GM08714 (cell line): ENCODE results near the gene RPTOR.

Experiments used
- H3K4me3 ChIP-seq: fragments of 200-500 bp; sonication (Bioruptor generic); 2 replicates; pipeline ENCODE4 v1.5.1; 2014; ENCODE audit warnings: mild to moderate bottlenecking, low read length, inconsistent platforms
- ZNF274 ChIP-seq: IDR thresholded peaks from 2 replicates; pipeline ENCODE4 v1.6.1; 2012; ENCODE audit warnings: mild to moderate bottlenecking, low read depth, low read length

The RPTOR gene

DNA sequence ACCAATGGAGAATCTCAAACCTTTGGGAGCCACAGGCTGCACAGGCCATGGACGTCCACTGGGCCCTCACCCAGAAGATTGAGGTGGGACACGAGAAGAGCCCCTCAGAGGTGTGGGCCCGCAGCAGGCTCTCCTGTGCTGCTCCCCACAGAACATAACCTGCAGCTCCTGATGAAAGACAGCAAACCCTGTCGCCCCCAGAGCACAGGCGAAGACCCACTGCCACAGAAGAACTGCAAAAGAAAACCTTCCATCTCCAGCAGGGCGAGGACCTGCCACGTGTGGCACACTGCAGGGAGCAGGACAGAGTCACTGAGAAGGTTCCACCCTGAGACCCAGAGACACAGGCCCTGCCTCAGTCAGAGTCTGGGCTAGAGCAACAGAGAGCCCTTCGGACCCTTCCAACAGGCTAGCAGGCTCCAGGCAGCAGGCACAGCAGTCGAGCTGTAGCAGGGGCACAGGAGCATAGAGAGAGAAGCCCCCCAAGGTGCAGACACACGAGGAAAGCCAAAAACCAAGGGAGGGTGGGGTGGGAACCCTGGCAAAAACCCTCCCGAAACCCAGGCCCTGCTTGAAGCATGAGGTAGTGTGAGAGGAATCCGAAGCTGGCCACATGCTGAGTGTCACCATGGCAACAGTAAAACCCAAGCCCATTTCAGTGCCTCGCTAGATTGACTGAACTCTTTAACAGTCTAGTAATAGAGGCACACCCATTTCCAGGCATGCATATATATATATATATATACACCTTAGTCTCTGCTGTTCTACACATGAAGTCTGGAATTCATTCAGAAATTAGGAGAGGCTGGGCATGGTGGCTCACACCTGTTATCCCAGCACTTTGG is 387.0 kb downstream of the RPTOR start:
- no peak for TF ChIP-seq ZNF274
- H3K4me3 ChIP-seq, result no peak overlapping the region

GRCh38 chr17:80935526-80935925 is 390.9 kb downstream of the RPTOR start:
- no peak for TF ChIP-seq ZNF274
- H3K4me3 ChIP-seq, result no peak overlapping the region

GRCh38 chr17:80936218-80936617 is 391.6 kb downstream of the RPTOR start:
- no peak for TF ChIP-seq ZNF274
- no peak overlapping the region for H3K4me3 ChIP-seq

- TF ChIP-seq ZNF274, result no peak
- no peak overlapping the region for H3K4me3 ChIP-seq
Measured at GRCh38 chr17:80936723-80937122, 392.1 kb downstream of the RPTOR start.

DNA sequence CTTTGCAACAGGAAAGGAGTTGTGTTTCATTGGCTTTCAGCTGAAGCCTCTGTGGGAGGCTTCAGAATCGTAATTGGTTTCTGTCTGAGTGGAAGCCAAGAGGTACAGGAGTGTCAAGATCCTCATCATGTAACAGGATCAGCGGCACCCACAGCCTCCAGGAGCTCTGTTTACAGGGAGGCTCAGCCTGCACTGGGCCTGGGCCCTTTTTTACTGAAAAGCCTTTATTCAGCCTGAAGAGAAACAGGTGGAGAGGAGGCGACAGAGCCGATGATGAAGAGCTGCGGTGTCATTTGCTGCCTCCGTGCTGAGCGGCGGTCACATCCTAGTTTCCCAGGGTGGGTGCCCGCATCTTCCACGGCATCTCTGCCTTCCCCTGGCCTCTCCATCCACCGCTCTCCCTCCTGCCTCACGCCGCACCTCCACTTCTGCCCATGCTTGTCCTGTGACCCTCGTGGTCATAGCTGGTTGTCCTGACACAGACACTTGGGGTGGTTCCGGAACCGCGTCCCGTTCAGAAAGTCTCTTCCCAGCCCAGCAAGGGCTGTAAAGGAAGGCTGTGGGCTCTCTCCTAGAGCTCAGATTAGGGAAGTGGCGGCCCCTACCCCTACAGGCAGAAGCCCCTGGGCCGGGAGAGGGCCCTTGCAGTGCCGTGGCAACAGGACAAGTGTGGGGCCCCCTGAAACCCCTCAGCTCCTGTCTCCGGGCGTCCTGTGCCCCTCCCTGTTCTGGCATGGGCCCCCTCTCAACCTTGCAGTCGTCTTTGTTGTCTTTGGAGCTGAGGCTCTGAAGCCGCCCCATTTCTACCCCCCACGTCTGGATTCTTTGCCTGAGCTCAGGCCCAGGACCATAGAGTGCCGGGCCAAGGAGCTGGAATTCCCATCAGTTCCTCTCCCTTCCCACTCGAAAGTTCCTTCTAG is 393.1 kb downstream of the RPTOR start:
- H3K4me3 ChIP-seq, result no peak overlapping the region
- TF ChIP-seq ZNF274, result no peak

GRCh38 chr17:80938556-80938955 is 393.9 kb downstream of the RPTOR start:
- TF ChIP-seq ZNF274, result no peak
- H3K4me3 ChIP-seq, result no peak overlapping the region

- H3K4me3 ChIP-seq, result no peak overlapping the region
- TF ChIP-seq ZNF274, result no peak
Measured at GRCh38 chr17:80939151-80940145, 394.8 kb downstream of the RPTOR start.

GRCh38 chr17:80940171-80941123 is 395.8 kb downstream of the RPTOR start:
- no peak overlapping the region for H3K4me3 ChIP-seq
- TF ChIP-seq ZNF274, result no peak

DNA sequence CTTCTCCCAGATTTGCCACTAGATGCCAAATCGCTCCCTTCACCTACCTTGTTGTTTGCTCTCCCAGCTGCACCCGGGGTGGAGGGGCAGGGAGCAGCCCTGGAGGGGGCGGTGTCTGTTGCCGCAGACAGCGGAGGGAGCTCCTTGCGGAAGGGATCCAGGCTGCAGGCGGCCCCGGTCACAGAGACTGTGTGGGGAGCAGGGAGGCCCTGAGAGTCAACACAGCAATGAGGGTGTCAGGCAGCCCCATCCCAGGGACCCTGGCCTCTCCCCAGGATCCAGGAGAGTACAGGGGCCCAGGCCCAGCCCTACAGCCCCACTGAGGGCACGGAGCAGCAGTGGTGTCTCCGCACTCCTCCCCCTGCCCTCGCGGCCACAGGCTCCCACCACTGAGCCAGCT is 396.5 kb downstream of the RPTOR start:
- no peak for TF ChIP-seq ZNF274
- no peak overlapping the region for H3K4me3 ChIP-seq

- no peak overlapping the region for H3K4me3 ChIP-seq
- no peak for TF ChIP-seq ZNF274
Measured at GRCh38 chr17:80941743-80942422, 397.2 kb downstream of the RPTOR start.

DNA sequence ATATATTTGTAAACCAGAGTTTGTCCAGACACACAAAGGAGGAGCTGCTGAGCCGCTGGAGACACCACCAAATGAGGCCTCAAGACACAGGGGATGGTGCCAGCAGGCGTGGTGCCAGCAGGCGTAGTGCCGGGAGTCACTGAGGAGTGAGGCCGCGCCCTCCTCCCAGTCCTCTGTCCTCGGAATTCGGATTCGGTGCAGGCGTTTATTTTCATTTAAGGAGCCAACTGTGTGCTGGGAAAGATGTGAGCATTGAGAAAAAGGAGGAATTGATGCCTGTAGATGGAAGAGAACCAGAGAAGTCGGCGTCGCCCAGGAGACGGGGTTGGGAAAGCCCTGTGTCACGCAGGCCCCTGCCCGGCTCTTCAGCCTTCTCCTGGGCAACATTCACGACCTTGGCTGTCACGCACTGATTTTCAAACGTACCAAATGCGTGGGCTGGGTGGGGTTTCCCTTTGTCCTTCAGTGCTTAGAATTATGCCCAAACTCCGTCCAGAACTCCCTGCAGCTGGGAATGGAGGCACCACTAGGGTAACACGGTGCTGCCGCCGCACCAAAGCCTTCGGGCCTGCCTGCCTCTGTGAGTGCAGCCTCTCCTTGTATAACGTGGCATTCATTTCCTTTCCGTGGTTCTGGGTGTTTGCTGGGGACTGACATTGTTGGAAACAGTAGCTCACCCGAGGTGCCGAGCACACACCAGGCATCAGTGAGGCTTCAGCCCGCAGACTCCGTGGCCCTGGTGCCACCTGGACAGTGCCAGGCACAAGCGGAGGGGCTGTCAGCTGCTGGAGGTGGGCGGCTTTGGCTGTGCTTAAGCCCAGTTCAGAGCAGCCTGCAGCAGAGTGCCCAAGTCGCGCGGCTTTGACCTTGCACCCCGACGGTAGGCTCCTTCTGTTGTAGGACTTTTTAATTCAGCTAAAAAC is 398.0 kb downstream of the RPTOR start:
- H3K4me3 ChIP-seq, result no peak overlapping the region
- no peak for TF ChIP-seq ZNF274
